PC-9 (cell line): Measurements from ENCODE around the gene C1orf122. TPM values are rescaled to one million over a fixed set of nuclear protein-coding genes. Genes with fewer than 3 reads are reported as not detected.

Experiments used
- BruUV-seq: library from RNA; stranded (reverse); fragments of 400-500 nt; replicated peaks from 2 replicates; lab custom pipeline; 2021; lab: Mats Ljungman, UMichigan
- CTCF ChIA-PET: fragments of 300-600 bp; sonication (Branson Sonifier 250); formaldehyde crosslinking; loops from one replicate; lab custom pipeline; 2022; ENCODE audit warnings: antibody characterized with exemption; lab: Charles Lee
- POLR2A ChIA-PET: fragments of 300-600 bp; sonication (Branson Sonifier 250); formaldehyde crosslinking; loops from one replicate; lab custom pipeline; 2022; ENCODE audit warnings: antibody characterized with exemption; ENCODE audit not compliant: unreplicated experiment; lab: Charles Lee
- DNase-seq, 2 experiments: peaks; one replicate each; pipeline versions ENCODE4 v3.0.0 to v3.0.0-alpha.2; 2015 to 2022; ENCODE audit warnings: mixed read lengths in 1 of 2
- H2AFZ ChIP-seq: fragments of 200-600 bp; sonication (generic); 2 replicates; pipeline ENCODE4 v1.8.1; 2017; ENCODE audit warnings: antibody characterized with exemption
- H3F3A ChIP-seq: fragments of 200-600 bp; sonication (generic); 2 replicates; pipeline ENCODE4 v1.8.1; 2017; ENCODE audit warnings: antibody characterized with exemption, mild to moderate bottlenecking, low read depth; ENCODE audit not compliant: insufficient read depth
- H3K27ac ChIP-seq: fragments of 200-600 bp; sonication (generic); 2 replicates; pipeline ENCODE4 v1.6.1; 2016; ENCODE audit warnings: mixed run types
- H3K27me3 ChIP-seq: fragments of 200-600 bp; sonication (generic); 2 replicates; pipeline ENCODE4 v1.6.1; 2016; ENCODE audit warnings: low read depth, mixed run types; ENCODE audit not compliant: insufficient read depth
- H3K36me3 ChIP-seq: fragments of 200-600 bp; sonication (generic); 2 replicates; pipeline ENCODE4 v1.6.1; 2016; ENCODE audit warnings: low read depth, mixed run types
- H3K4me1 ChIP-seq: fragments of 200-600 bp; sonication (generic); replicated peaks from 2 replicates; pipeline ENCODE4 v1.6.1; 2016; ENCODE audit warnings: mixed run types; ENCODE audit not compliant: insufficient read depth
- H3K4me2 ChIP-seq: fragments of 200-600 bp; sonication (generic); 2 replicates; pipeline ENCODE4 v1.6.1; 2017; ENCODE audit warnings: mixed run types
- H3K4me3 ChIP-seq: fragments of 200-600 bp; sonication (generic); 2 replicates; pipeline ENCODE4 v1.6.1; 2016; ENCODE audit warnings: mixed run types
- H3K79me2 ChIP-seq: fragments of 200-600 bp; sonication (generic); 2 replicates; pipeline ENCODE4 v1.6.1; 2017; ENCODE audit warnings: low read depth, mixed run types
- H3K9me2 ChIP-seq: fragments of 200-600 bp; sonication (generic); 2 replicates; pipeline ENCODE4 v1.8.1; 2017; ENCODE audit warnings: mild to moderate bottlenecking; ENCODE audit not compliant: insufficient read depth
- H3K9me3 ChIP-seq: fragments of 200-600 bp; sonication (generic); 2 replicates; pipeline ENCODE4 v1.8.1; 2016; ENCODE audit warnings: low read depth; ENCODE audit not compliant: insufficient read depth
- H4K20me1 ChIP-seq: fragments of 200-600 bp; sonication (generic); 2 replicates; pipeline ENCODE4 v1.8.1; 2017; ENCODE audit not compliant: insufficient read depth
- CTCF ChIP-seq: fragments of 200-600 bp; sonication (generic); conservative IDR thresholded peaks from 2 replicates; pipeline ENCODE4 v1.6.1; 2017; ENCODE audit warnings: mixed run types, antibody characterized with exemption, mild to moderate bottlenecking, moderate library complexity
- EZH2 ChIP-seq: fragments of 200-600 bp; sonication (generic); IDR thresholded peaks from 2 replicates; pipeline ENCODE4 v1.8.0; 2017; ENCODE audit warnings: antibody characterized with exemption, low read depth
- intact Hi-C: fragments of 100-400 bp; cut with micrococcal nuclease; formaldehyde crosslinking; loops from one replicate; pipeline ENCODE4 v1.10.0; 2022; ENCODE audit not compliant: unreplicated experiment
- total RNA-seq: library from RNA; stranded (reverse); gene quantifications from 2 replicates; pipeline ENCODE4 v1.2.3, GENCODE V29; 2021

The C1orf122 gene
- total RNA-seq, 1 experiment from 2014 or later: 51.8 TPM

GRCh38 chr1:37814252-37814651 lies 6.7 kb downstream of the C1orf122 start:
- CTCF ChIA-PET: interaction anchor here (0.6 kb wide), 1 partner anchor 160 kb away, joined by 3 read pairs; no protein-coding TSS in a partner anchor

GRCh38 chr1:37817481-37817880 lies 9.9 kb downstream of the C1orf122 start:
- Histone ChIP-seq H3K36me3 (peaks cover 24% of the 10 kb centered on the region), H3K27me3 (no peaks in the 10 kb centered on the region), H3K9me2 (no peaks in the 10 kb centered on the region), H4K20me1 (peaks cover 6% of the 10 kb centered on the region; the same call in 1 of the 2 replicates), H3K9me3 (no peaks in the 10 kb centered on the region), H3F3A (peaks cover 2% of the 10 kb centered on the region; the same call in 1 of the 2 replicates), H3K79me2 (no peaks in the 10 kb centered on the region), H3K4me1 (no peaks in the 10 kb centered on the region), H3K27ac (no peak overlapping the region), H3K4me3 (no peak overlapping the region), H3K4me2 (no peak overlapping the region), H2AFZ (no peak overlapping the region)
- TF ChIP-seq CTCF (no peak), EZH2 (no peak)
- intact Hi-C loops: no loop called here
- no peak for DNase-seq
- POLR2A ChIA-PET: no interaction called here
- no TSS peak for BruUV-seq
- CTCF ChIA-PET: no interaction called here

More at GRCh38 chr1:37814252-37814651, 6.7 kb downstream of the C1orf122 start:
- BruUV-seq: no TSS peak
- Histone ChIP-seq H3K9me3 (no peaks in the 10 kb centered on the region), H3K9me2 (no peaks in the 10 kb centered on the region), H3K4me1 (peaks cover 7% of the 10 kb centered on the region), H3K27me3 (no peaks in the 10 kb centered on the region), H4K20me1 (peaks cover 8% of the 10 kb centered on the region; the same call in 1 of the 2 replicates), H3K27ac (no peak overlapping the region), H3F3A (peaks cover 14% of the 10 kb centered on the region), H3K79me2 (peaks cover 16% of the 10 kb centered on the region), H3K36me3 (peaks cover 15% of the 10 kb centered on the region), H3K4me3 (no peak overlapping the region), H3K4me2 (no peak overlapping the region), H2AFZ (no peak overlapping the region)
- no peak for DNase-seq
- intact Hi-C loops: no loop called here
- no peak for TF ChIP-seq EZH2
- TF ChIP-seq CTCF: no peak
- POLR2A ChIA-PET: interaction anchor here (0.6 kb wide), 1 partner anchor 32 kb away, joined by 5 read pairs; no protein-coding TSS in a partner anchor

- no TSS peak for BruUV-seq
- H3K27ac ChIP-seq: no peak overlapping the region
Measured at GRCh38 chr1:37821481-37821880, 13.9 kb downstream of the C1orf122 start.

More at GRCh38 chr1:37821481-37821880, 13.9 kb downstream of the C1orf122 start:
- no peak overlapping the region for H2AFZ ChIP-seq
- DNase-seq: no peak
- H3K4me2 ChIP-seq: no peak overlapping the region
- no peaks in the 10 kb centered on the region for H3K9me3 ChIP-seq
- no peaks in the 10 kb centered on the region for H3K79me2 ChIP-seq
- ChIA-PET POLR2A (no interaction called here), CTCF (interaction anchor here (0.6 kb wide), 1 partner anchor 14 kb away, joined by 7 read pairs; the partner anchor contains the start of genes C1orf122 and YRDC)
- H3K9me2 ChIP-seq: no peaks in the 10 kb centered on the region
- intact Hi-C loops: no loop called here
- H3K36me3 ChIP-seq: peaks cover 35% of the 10 kb centered on the region
- H3K27me3 ChIP-seq: no peaks in the 10 kb centered on the region
- no peaks in the 10 kb centered on the region for H3K4me1 ChIP-seq
- no peaks in the 10 kb centered on the region for H4K20me1 ChIP-seq
- H3K4me3 ChIP-seq: no peak overlapping the region
- TF ChIP-seq CTCF (no peak), EZH2 (no peak)
- H3F3A ChIP-seq: no peaks in the 10 kb centered on the region; the same call in 1 of the 2 replicates
